ENCODE measurements around the gene CDC20B. TPM values are rescaled to one million over a fixed set of nuclear protein-coding genes. Genes with fewer than 3 reads are reported as not detected.
"Not testable (repeated sequence)": the region's sequence is repeated elsewhere in the genome, so short reads cannot be mapped to it uniquely, and the experiment has no call there.

Gene CDC20B
- total RNA-seq, 4 donors from 2014 or later: not detected

DNA sequence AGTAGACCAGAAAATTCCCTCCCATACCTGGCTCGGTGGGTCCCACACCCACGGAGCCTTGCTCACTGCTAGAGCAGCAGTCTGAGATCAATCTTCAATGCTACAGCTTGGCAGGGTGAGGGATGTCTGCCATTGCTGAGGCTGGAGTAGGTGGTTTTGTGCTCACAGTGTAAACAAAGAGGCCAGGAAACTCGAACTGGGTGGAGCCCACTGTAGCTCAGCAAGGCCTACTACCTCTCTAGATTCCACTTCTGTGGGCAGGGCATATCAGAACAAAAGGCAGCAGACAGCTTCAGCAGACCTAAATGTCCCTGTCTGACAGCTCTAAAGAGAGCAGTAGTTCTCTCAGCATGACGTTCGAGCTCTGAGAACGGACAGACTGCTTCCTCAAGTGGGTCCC, 76.1 kb downstream of the CDC20B start:
- no peaks in the 10 kb centered on the region for H3K36me3 ChIP-seq
- no peak for DNase-seq
- H3K4me1 ChIP-seq: no peaks in the 10 kb centered on the region
- no peaks in the 10 kb centered on the region for H3K27me3 ChIP-seq
- no peaks in the 10 kb centered on the region for H3K9me3 ChIP-seq
- intact Hi-C loops (cut with DNase I): no loop called here
- no peak overlapping the region for H3K4me3 ChIP-seq
- TF ChIP-seq, protein P1, sequence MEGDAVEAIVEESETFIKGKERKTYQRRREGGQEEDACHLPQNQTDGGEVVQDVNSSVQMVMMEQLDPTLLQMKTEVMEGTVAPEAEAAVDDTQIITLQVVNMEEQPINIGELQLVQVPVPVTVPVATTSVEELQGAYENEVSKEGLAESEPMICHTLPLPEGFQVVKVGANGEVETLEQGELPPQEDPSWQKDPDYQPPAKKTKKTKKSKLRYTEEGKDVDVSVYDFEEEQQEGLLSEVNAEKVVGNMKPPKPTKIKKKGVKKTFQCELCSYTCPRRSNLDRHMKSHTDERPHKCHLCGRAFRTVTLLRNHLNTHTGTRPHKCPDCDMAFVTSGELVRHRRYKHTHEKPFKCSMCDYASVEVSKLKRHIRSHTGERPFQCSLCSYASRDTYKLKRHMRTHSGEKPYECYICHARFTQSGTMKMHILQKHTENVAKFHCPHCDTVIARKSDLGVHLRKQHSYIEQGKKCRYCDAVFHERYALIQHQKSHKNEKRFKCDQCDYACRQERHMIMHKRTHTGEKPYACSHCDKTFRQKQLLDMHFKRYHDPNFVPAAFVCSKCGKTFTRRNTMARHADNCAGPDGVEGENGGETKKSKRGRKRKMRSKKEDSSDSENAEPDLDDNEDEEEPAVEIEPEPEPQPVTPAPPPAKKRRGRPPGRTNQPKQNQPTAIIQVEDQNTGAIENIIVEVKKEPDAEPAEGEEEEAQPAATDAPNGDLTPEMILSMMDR (IDR thresholded peaks at IDR 0.05): no peak
- TF ChIP-seq POLR2A (IDR thresholded peaks at IDR 0.05): no peak
- WGBS, 2 donors: 48% methylated on average over 4 of the region's 6 CpGs; no CpG with 5 or more reads in 1 of the 2 donors
- H3K27ac ChIP-seq: peak overlapping the region in 1 of 4 donors; percentile 17

DNA sequence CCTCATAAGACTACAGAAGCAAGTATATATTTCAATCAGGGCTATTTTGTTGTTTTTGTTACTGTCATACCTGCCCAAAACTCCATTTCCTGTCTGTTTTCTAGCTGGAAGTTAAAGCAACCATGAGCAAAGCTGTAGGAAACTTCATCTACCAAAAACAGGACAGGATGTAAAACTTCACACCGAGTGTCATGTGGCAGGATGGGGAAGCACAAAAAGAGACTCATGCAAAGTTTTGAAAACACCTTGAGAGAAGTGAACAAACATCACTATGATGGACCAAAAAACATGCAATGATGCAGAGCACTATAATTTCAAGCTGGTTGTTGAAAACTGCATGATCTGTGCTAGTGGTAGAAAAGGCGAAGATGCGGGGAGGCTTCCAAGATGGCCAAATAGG, 76.8 kb downstream of the CDC20B start:
- Histone ChIP-seq H3K4me1 (no peaks in the 10 kb centered on the region), H3K36me3 (no peaks in the 10 kb centered on the region), H3K9me3 (no peaks in the 10 kb centered on the region), H3K27ac (no peak overlapping the region), H3K27me3 (no peaks in the 10 kb centered on the region), H3K4me3 (no peak overlapping the region)
- intact Hi-C loops (cut with DNase I): no loop called here
- no peak for DNase-seq
- 40 to 67% methylated on average over 3 of the region's 3 CpGs for WGBS, 2 donors
- no peak for TF ChIP-seq POLR2A (IDR thresholded peaks at IDR 0.05)
- TF ChIP-seq, protein P1 (IDR thresholded peaks at IDR 0.05): no peak

DNA sequence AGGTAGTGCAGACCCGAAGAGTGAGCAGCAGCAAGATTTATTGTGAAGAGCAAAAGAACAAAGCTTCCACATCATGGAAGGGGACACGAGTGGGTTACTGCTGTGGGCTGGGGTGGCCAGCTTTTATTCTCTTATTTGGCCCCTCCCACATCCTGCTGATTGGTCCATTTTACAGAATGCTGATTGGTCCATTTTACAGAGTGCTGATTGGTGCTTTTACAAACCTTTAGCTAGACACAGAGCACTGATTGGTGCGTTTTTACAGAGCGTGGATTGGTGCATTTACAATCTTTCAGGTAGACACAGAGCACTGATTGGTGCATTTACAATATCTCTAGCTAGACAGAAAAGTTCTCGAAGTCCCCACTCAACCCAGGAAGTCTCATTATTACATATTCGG, 82.0 kb downstream of the CDC20B start:
- intact Hi-C loops (cut with DNase I); H3K27ac ChIP-seq; H3K36me3 ChIP-seq; H3K27me3 ChIP-seq; H3K9me3 ChIP-seq; DNase-seq; H3K4me1 ChIP-seq; H3K4me3 ChIP-seq: not testable (repeated sequence)
- WGBS, 2 donors: 75 to 85% methylated on average over 6 of the region's 6 CpGs

DNA sequence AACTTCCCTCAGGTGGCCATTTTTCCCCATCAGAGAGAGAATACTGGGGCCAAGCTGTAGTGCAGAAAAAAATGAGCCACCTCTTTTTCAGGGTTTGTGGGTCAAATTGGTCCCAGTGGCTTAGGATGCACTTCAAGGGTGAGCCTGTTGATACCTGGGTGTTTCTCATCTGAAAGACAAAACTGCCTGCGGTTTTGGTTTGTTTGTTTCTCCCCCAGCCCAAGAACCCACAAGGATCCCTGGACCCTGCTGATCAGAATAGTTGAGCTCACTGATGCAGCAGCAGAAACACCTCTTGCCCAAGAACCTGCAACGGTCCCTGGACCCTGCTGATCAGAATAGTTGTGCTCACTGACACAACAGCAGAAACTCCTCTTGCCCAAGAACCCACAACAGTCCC, 83.7 kb downstream of the CDC20B start:
- H3K9me3 ChIP-seq; intact Hi-C loops (cut with DNase I); H3K27me3 ChIP-seq; H3K4me3 ChIP-seq; H3K36me3 ChIP-seq; H3K4me1 ChIP-seq; DNase-seq; H3K27ac ChIP-seq: not testable (repeated sequence)
- 85 to 86% methylated on average over 2 of the region's 2 CpGs for WGBS, 2 donors

DNA sequence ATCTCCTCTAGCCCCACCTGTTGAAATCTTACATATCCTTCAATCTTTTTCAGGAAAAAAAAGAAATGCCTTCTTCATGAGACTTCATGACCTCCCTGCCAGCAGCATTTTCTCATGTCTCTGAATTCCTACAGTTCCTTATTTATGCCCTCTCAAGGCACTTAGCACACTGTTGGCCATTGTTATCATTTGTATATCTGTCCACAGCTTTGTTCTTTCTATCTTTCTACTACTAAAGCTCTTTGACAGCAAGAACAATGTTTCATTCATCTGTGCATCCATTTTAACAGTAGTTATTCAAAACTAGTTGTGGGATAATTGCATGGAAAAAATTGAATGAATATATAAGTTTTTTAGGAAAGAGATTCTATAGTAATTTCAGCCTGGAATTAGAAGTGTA, 91.4 kb downstream of the CDC20B start:
- Histone ChIP-seq H3K36me3 (no peaks in the 10 kb centered on the region), H3K27me3 (no peaks in the 10 kb centered on the region), H3K4me3 (no peak overlapping the region), H3K27ac (no peak overlapping the region), H3K4me1 (no peaks in the 10 kb centered on the region), H3K9me3 (peaks cover 0 to 7% (median 0%) of the 10 kb centered on the region in 3 donors)
- intact Hi-C loops (cut with DNase I): no loop called here
- TF ChIP-seq, protein P1 (IDR thresholded peaks at IDR 0.05): no peak
- TF ChIP-seq POLR2A (IDR thresholded peaks at IDR 0.05): no peak
- no peak for DNase-seq

DNA sequence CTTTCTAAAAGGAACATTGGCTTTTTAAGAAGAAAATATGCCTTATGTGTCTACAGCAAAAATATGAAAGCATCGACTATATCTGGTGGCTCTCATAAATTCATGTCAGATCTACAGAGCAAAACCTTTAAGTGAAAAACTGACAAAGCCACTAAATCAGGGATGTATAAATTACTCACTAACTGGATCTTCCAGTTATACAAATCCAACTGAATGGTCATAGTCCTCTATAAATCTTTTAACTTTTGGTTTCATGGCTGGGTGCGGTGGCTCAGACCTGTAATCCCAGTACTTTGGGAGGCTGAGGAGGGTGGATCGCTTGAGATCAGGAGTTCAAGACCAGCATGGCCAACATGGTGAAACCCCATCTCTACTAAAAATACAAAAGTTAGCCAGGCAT, 99.8 kb downstream of the CDC20B start:
- no peak for DNase-seq
- Histone ChIP-seq H3K9me3 (no peaks in the 10 kb centered on the region), H3K27me3 (peaks cover 0 to 5% (median 0%) of the 10 kb centered on the region in 4 donors), H3K36me3 (no peaks in the 10 kb centered on the region), H3K27ac (no peak overlapping the region), H3K4me3 (no peak overlapping the region), H3K4me1 (no peaks in the 10 kb centered on the region)
- WGBS, 2 donors: 76 to 78% methylated on average over 3 of the region's 3 CpGs
- intact Hi-C loops (cut with DNase I): no loop called here
- TF ChIP-seq POLR2A (IDR thresholded peaks at IDR 0.05): no peak
- TF ChIP-seq, protein P1 (IDR thresholded peaks at IDR 0.05): no peak
